HepG2 (cell line): ENCODE results near the gene RXYLT1. TPM values are rescaled to one million over a fixed set of nuclear protein-coding genes. Genes with fewer than 3 reads are reported as not detected.

Experiments used
- ARHGAP35 ChIP-seq: sonication (generic); formaldehyde crosslinking; IDR thresholded peaks from 2 replicates; pipeline ENCODE4 v1.9.0; 2022; ENCODE audit warnings: mild to moderate bottlenecking, inconsistent platforms, moderate library complexity, missing genetic modification reagents, borderline replicate concordance
- ARID3A ChIP-seq: IDR thresholded peaks from 2 replicates; pipeline ENCODE4 v1.6.1; 2012; ENCODE audit warnings: low read depth, low read length, improper control_type of control experiment
- FIP1L1 ChIP-seq: fragments of 200-400 bp; formaldehyde crosslinking; IDR thresholded peaks from 2 replicates; pipeline ENCODE4 v1.6.1; 2018; ENCODE audit warnings: low read depth, mild to moderate bottlenecking, low read length, moderate library complexity, borderline replicate concordance; ENCODE audit not compliant: insufficient read depth
- FOXP4 ChIP-seq: sonication (generic); formaldehyde crosslinking; IDR thresholded peaks from 2 replicates; pipeline ENCODE4 v1.4.0; 2020; ENCODE audit warnings: missing genetic modification reagents
- HDAC6 ChIP-seq: fragments of 200-600 bp; sonication (generic); IDR thresholded peaks from 2 replicates; pipeline ENCODE4 v1.7.0; 2017; ENCODE audit warnings: mild to moderate bottlenecking, antibody characterized with exemption, low read length, low read depth
- RARA ChIP-seq: IDR thresholded peaks from 2 replicates; pipeline ENCODE4 v1.6.1; 2016; ENCODE audit warnings: missing genetic modification reagents, missing compliant biosample characterization
- RXRB ChIP-seq: IDR thresholded peaks from 2 replicates; pipeline ENCODE4 v1.6.1; 2016; ENCODE audit warnings: borderline replicate concordance, missing genetic modification reagents, missing compliant biosample characterization
- SNAI1 ChIP-seq: sonication (generic); formaldehyde crosslinking; IDR thresholded peaks from 2 replicates; pipeline ENCODE4 v1.5.0; 2020; ENCODE audit warnings: mild to moderate bottlenecking, missing genetic modification reagents, borderline replicate concordance
- TOE1 ChIP-seq: sonication (generic); formaldehyde crosslinking; IDR thresholded peaks from 2 replicates; pipeline ENCODE4 v1.4.0; 2020; ENCODE audit warnings: mild to moderate bottlenecking, missing genetic modification reagents
- TP53 ChIP-seq: sonication (generic); formaldehyde crosslinking; conservative IDR thresholded peaks from 2 replicates; pipeline ENCODE4 v1.4.0; 2020; ENCODE audit warnings: missing genetic modification reagents
- ZBTB26 ChIP-seq: IDR thresholded peaks from 2 replicates; pipeline ENCODE4 v1.6.1; 2016; ENCODE audit warnings: missing compliant biosample characterization, missing genetic modification reagents, borderline replicate concordance
- ZHX1 ChIP-seq: sonication (generic); formaldehyde crosslinking; IDR thresholded peaks from 2 replicates; pipeline ENCODE4 v1.8.1; 2022; ENCODE audit warnings: low read depth, mild to moderate bottlenecking, missing genetic modification reagents
- ZNF383 ChIP-seq: sonication (generic); formaldehyde crosslinking; IDR thresholded peaks from 2 replicates; pipeline ENCODE4 v1.4.0; 2020; ENCODE audit warnings: missing genetic modification reagents, mild to moderate bottlenecking, borderline replicate concordance
- ZNF446 ChIP-seq: sonication (generic); formaldehyde crosslinking; IDR thresholded peaks from 2 replicates; pipeline ENCODE4 v1.5.0; 2020; ENCODE audit warnings: mild to moderate bottlenecking, missing genetic modification reagents
- ZNF770 ChIP-seq: sonication (generic); formaldehyde crosslinking; IDR thresholded peaks from 2 replicates; pipeline ENCODE4 v1.5.0; 2020; ENCODE audit warnings: mild to moderate bottlenecking, missing genetic modification reagents
- ZNF773 ChIP-seq: sonication (generic); formaldehyde crosslinking; IDR thresholded peaks from 2 replicates; pipeline ENCODE4 v1.4.0; 2020; ENCODE audit warnings: missing genetic modification reagents, borderline replicate concordance
- polyA plus RNA-seq, 8 experiments: library from polyadenylated mRNA; depleted of rRNA in 3 of 8; stranded (reverse) in 7 of 8; unstranded in 1 of 8; fragments of >200 nt; fragmentation: Illumina TruSeq in 4 of 8; extraction: Trizol in 4 of 8; gene quantifications; 2 replicates each; pipeline versions ENCODE4 v1.2.1 to v1.2.3, GENCODE V29; 2011 to 2016; ENCODE audit warnings: low read depth in 4 of 8, missing spikeins in 1 of 8, mixed read lengths in 1 of 8; ENCODE audit not compliant: insufficient read depth in 1 of 8
- total RNA-seq, 5 experiments: library from RNA; depleted of rRNA; stranded (reverse); fragments of >200 nt; fragmentation: Illumina TruSeq; extraction: Trizol; gene quantifications; 2 replicates each; pipeline ENCODE4 v1.2.3, GENCODE V29; 2016; ENCODE audit warnings: low read depth in 1 of 5

RXYLT1 gene
- total and polyA plus RNA-seq, 2 of the 13 experiments (the other 11 are each of a cell fraction or from before 2014, with no cell fraction given) = 8.3 to 15.5 TPM

- no peak for TF ChIP-seq SNAI1 (CRISPR knock-in tag)
- TF ChIP-seq ZBTB26 (CRISPR knock-in tag) = no peak
- peak; percentile 30; the same call in 1 of the 2 replicates for TF ChIP-seq RARA (CRISPR knock-in tag)
- peak; percentile 57; the same call in 1 of the 2 replicates for TF ChIP-seq ARID3A
- TF ChIP-seq ZHX1 (CRISPR knock-in tag) = no peak
- no peak for TF ChIP-seq ZNF773
- TF ChIP-seq TOE1 = no peak
- no peak for TF ChIP-seq TP53
- peak; percentile 64; the same call in 1 of the 2 replicates for TF ChIP-seq FOXP4
- TF ChIP-seq ARHGAP35 = no peak
- no peak for TF ChIP-seq FIP1L1
- TF ChIP-seq ZNF770 = no peak
- TF ChIP-seq RXRB (CRISPR knock-in tag) = no peak
- TF ChIP-seq ZNF383 = no peak
- TF ChIP-seq ZNF446 (CRISPR knock-in tag) = no peak
- no peak for TF ChIP-seq HDAC6
Measured at GRCh38 chr12:63805704-63806672, 26.3 kb downstream of the RXYLT1 start (continued).
